Common myeloid progenitor, CD34-positive (primary cell): Measurements from ENCODE around the gene CRIP2.

Source experiments
- CTCF ChIA-PET: fragments of 350-600 bp; sonication (Branson Sonifier 250); formaldehyde crosslinking; loops from one replicate; lab custom pipeline; 2021; ENCODE audit warnings: antibody characterized with exemption; lab: Charles Lee
- POLR2A ChIA-PET: fragments of 350-600 bp; sonication (Branson Sonifier 250); formaldehyde crosslinking; loops from one replicate; lab custom pipeline; 2021; ENCODE audit warnings: antibody characterized with exemption; lab: Charles Lee
- DNase-seq, 3 donors: peaks; one replicate each; pipeline versions ENCODE4 v3.0.0 to v3.0.0-alpha.2; 2013
- H3K27ac ChIP-seq, 2 experiments: 1 replicate in 1 of 2; 2 replicates in 1 of 2; pipeline ENCODE4 v1.7.0; 2013; ENCODE audit warnings: inconsistent platforms in 2 of 2, low read length in 2 of 2, mild to moderate bottlenecking in 2 of 2, low read depth in 1 of 2, moderate library complexity in 1 of 2; ENCODE audit not compliant: severe bottlenecking in 2 of 2, insufficient read depth in 1 of 2, poor library complexity in 1 of 2
- H3K27me3 ChIP-seq, 5 experiments: replicated peaks in 2 of 5; 1 replicate in 3 of 5; 2 replicates in 2 of 5; pipeline versions ENCODE4 v1.6.1 to v1.7.0; 2013; ENCODE audit warnings: low read length in 4 of 5, mild to moderate bottlenecking in 2 of 5, moderate library complexity in 2 of 5, inconsistent platforms in 1 of 5; ENCODE audit not compliant: insufficient read depth in 5 of 5, control insufficient read depth in 4 of 5
- H3K36me3 ChIP-seq, 4 experiments: 1 replicate in 2 of 4; 2 replicates in 2 of 4; pipeline versions ENCODE4 v1.6.1 to v1.7.0; 2013; ENCODE audit warnings: low read length in 3 of 4, control low read depth in 1 of 4, mild to moderate bottlenecking in 1 of 4; ENCODE audit not compliant: control insufficient read depth in 4 of 4, insufficient read depth in 4 of 4
- H3K4me1 ChIP-seq, 4 experiments: 1 replicate in 3 of 4; 2 replicates in 1 of 4; pipeline versions ENCODE4 v1.6.1 to v1.7.1; 2013; ENCODE audit warnings: low read length in 3 of 4, mild to moderate bottlenecking in 3 of 4, control low read depth in 1 of 4, inconsistent platforms in 1 of 4, moderate library complexity in 1 of 4; ENCODE audit not compliant: control insufficient read depth in 4 of 4, insufficient read depth in 4 of 4; ENCODE audit errors: control extremely low read depth in 1 of 4
- H3K4me3 ChIP-seq, 7 experiments: 1 replicate in 4 of 7; 2 replicates in 3 of 7; pipeline versions ENCODE4 v1.5.1 to v1.7.0; 2013; ENCODE audit warnings: mild to moderate bottlenecking in 7 of 7, low read length in 6 of 7, moderate library complexity in 6 of 7, inconsistent platforms in 2 of 7, low read depth in 2 of 7, control low read depth in 1 of 7; ENCODE audit not compliant: insufficient read depth in 4 of 7, control insufficient read depth in 1 of 7; ENCODE audit errors: extremely low read depth in 1 of 7
- H3K9me3 ChIP-seq, 5 experiments: 1 replicate in 4 of 5; 2 replicates in 1 of 5; pipeline versions ENCODE4 v1.6.1 to v1.7.1; 2013; ENCODE audit warnings: low read length in 4 of 5, mild to moderate bottlenecking in 2 of 5, inconsistent platforms in 1 of 5, low read depth in 1 of 5, moderate library complexity in 1 of 5; ENCODE audit not compliant: control insufficient read depth in 4 of 5, insufficient read depth in 2 of 5; ENCODE audit errors: control extremely low read depth in 1 of 5
- WGBS: methylation state at CpG from one replicate; pipeline ENCODE4 v1.1.5; 2013; ENCODE audit not compliant: insufficient coverage; 5-methylcytosine and 5-hydroxymethylcytosine counted together

The CRIP2 gene

GRCh38 chr14:105430042-105430441 lies 44.6 kb upstream of the CRIP2 start:
- ChIA-PET CTCF (interaction anchor here (1.0 to 1.9 kb wide), 4 partner anchors 8 to 60 kb away, joined by 3 to 8 read pairs (median 4); no protein-coding TSS in a partner anchor), POLR2A (no interaction called here)
- Histone ChIP-seq H3K27ac (no peak overlapping the region), H3K36me3 (peaks cover 0 to 61% (median 33%) of the 10 kb centered on the region in 4 experiments), H3K4me1 (no peaks in the 10 kb centered on the region), H3K9me3 (peaks cover 0 to 5% (median 0%) of the 10 kb centered on the region in 5 experiments), H3K4me3 (no peak overlapping the region), H3K27me3 (no peaks in the 10 kb centered on the region)
- DNase-seq = no peak
- WGBS = 100% methylated on average over 4 of the region's 6 CpGs

GRCh38 chr14:105430565-105430964 lies 44.1 kb upstream of the CRIP2 start:
- WGBS = 80% methylated on average over 5 of the region's 9 CpGs
- no peak for DNase-seq
- Histone ChIP-seq H3K4me1 (no peaks in the 10 kb centered on the region), H3K27me3 (no peaks in the 10 kb centered on the region), H3K4me3 (no peak overlapping the region), H3K27ac (no peak overlapping the region), H3K9me3 (peaks cover 0 to 7% (median 0%) of the 10 kb centered on the region in 5 experiments), H3K36me3 (peaks cover 0 to 56% (median 33%) of the 10 kb centered on the region in 4 experiments)
- ChIA-PET CTCF (interaction anchor here (1.3 to 1.9 kb wide), 3 partner anchors 27 to 59 kb away, joined by 4 to 8 read pairs (median 5); no protein-coding TSS in a partner anchor), POLR2A (no interaction called here)

- peaks cover 0 to 50% (median 32%) of the 10 kb centered on the region in 4 experiments for H3K36me3 ChIP-seq
- WGBS = no CpG with 5 or more reads among the region's 1 CpG
- DNase-seq = no peak
- H3K27me3 ChIP-seq = no peaks in the 10 kb centered on the region
- H3K9me3 ChIP-seq = peaks cover 0 to 7% (median 0%) of the 10 kb centered on the region in 5 experiments
- no peak overlapping the region for H3K27ac ChIP-seq
- POLR2A ChIA-PET = no interaction called here
- no peak overlapping the region for H3K4me3 ChIP-seq
- CTCF ChIA-PET = interaction anchor here (1.3 to 1.9 kb wide), 3 partner anchors 27 to 58 kb away, joined by 4 to 8 read pairs (median 5); no protein-coding TSS in a partner anchor
- H3K4me1 ChIP-seq = no peaks in the 10 kb centered on the region
Observed at GRCh38 chr14:105431256-105431655, 43.4 kb upstream of the CRIP2 start.

- no peak for DNase-seq
- Histone ChIP-seq H3K4me1 (no peaks in the 10 kb centered on the region), H3K27ac (no peak overlapping the region), H3K27me3 (no peaks in the 10 kb centered on the region), H3K9me3 (peaks cover 0 to 2% (median 0%) of the 10 kb centered on the region in 5 experiments), H3K36me3 (peaks cover 2 to 49% (median 27%) of the 10 kb centered on the region in 4 experiments), H3K4me3 (no peak overlapping the region)
- POLR2A ChIA-PET = no interaction called here
- 97% methylated on average over 10 of the region's 12 CpGs for WGBS
- CTCF ChIA-PET = interaction anchor here (1.2 kb wide), 1 partner anchor 12 kb away, joined by 3 read pairs; no protein-coding TSS in a partner anchor
Observed at GRCh38 chr14:105432657-105433056, 42.0 kb upstream of the CRIP2 start.

GRCh38 chr14:105433161-105433605 lies 41.4 kb upstream of the CRIP2 start:
- DNase-seq = no peak
- WGBS = 93% methylated on average over 17 of the region's 17 CpGs
- Histone ChIP-seq H3K4me3 (no peak overlapping the region), H3K4me1 (no peaks in the 10 kb centered on the region), H3K27me3 (no peaks in the 10 kb centered on the region), H3K27ac (no peak overlapping the region), H3K36me3 (peaks cover 2 to 52% (median 24%) of the 10 kb centered on the region in 4 experiments), H3K9me3 (peaks cover 0 to 2% (median 0%) of the 10 kb centered on the region in 5 experiments)
- CTCF ChIA-PET = interaction anchor here (1.1 to 2.4 kb wide), 3 partner anchors 12 to 62 kb away, joined by 3 to 6 read pairs (median 5); no protein-coding TSS in a partner anchor
- POLR2A ChIA-PET = no interaction called here

- Histone ChIP-seq H3K4me1 (no peaks in the 10 kb centered on the region), H3K36me3 (peaks cover 2 to 58% (median 26%) of the 10 kb centered on the region in 4 experiments), H3K27me3 (no peaks in the 10 kb centered on the region), H3K9me3 (peaks cover 0 to 2% (median 0%) of the 10 kb centered on the region in 5 experiments), H3K27ac (no peak overlapping the region), H3K4me3 (no peak overlapping the region)
- ChIA-PET POLR2A (no interaction called here), CTCF (interaction anchor here (1.1 to 3.7 kb wide), 6 partner anchors 9 to 50 kb away, joined by 3 to 11 read pairs (median 4); no protein-coding TSS in a partner anchor)
- DNase-seq = no peak
- WGBS = 90% methylated on average over 11 of the region's 12 CpGs
Observed at GRCh38 chr14:105436402-105436801, 38.2 kb upstream of the CRIP2 start.
